Neuronal stem cell (in vitro differentiated cells): Measurements from ENCODE around the gene CH25H.

Experiments
- DNase-seq: peaks from one replicate; pipeline ENCODE4 v3.0.0-alpha.2; 2013; ENCODE audit warnings: low spot score
- H2AFZ ChIP-seq: one replicate; pipeline ENCODE4 v1.6.1; 2013; ENCODE audit warnings: mild to moderate bottlenecking, low read length, inconsistent platforms
- H2AK5ac ChIP-seq: 2 replicates; pipeline ENCODE4 v1.6.1; 2013; ENCODE audit warnings: low read depth, mild to moderate bottlenecking, inconsistent platforms, low read length, moderate library complexity, mixed read lengths
- H2BK120ac ChIP-seq: 2 replicates; pipeline ENCODE4 v1.6.1; 2013; ENCODE audit warnings: low read depth, mild to moderate bottlenecking, inconsistent platforms, low read length, moderate library complexity, mixed read lengths
- H2BK12ac ChIP-seq: one replicate; pipeline ENCODE4 v1.6.1; 2013; ENCODE audit warnings: low read length, inconsistent platforms
- H2BK15ac ChIP-seq: 2 replicates; pipeline ENCODE4 v1.6.1; 2013; ENCODE audit warnings: mild to moderate bottlenecking, low read length, inconsistent platforms, mixed read lengths
- H2BK5ac ChIP-seq: one replicate; pipeline ENCODE4 v1.6.1; 2013; ENCODE audit warnings: inconsistent platforms, mild to moderate bottlenecking, low read length, moderate library complexity
- H3K14ac ChIP-seq: one replicate; pipeline ENCODE4 v1.6.1; 2013; ENCODE audit warnings: low read length, inconsistent platforms
- H3K18ac ChIP-seq: 2 replicates; pipeline ENCODE4 v1.6.1; 2013; ENCODE audit warnings: low read length, inconsistent platforms
- H3K23ac ChIP-seq: 2 replicates; pipeline ENCODE4 v1.6.1; 2013; ENCODE audit warnings: low read depth, mild to moderate bottlenecking, mixed read lengths, low read length, inconsistent platforms; ENCODE audit not compliant: poor library complexity
- H3K27ac ChIP-seq: replicated peaks from 3 replicates; pipeline ENCODE4 v1.5.1; 2013; ENCODE audit warnings: low read length, inconsistent platforms
- H3K27me3 ChIP-seq, 3 experiments: 2 replicates each; pipeline ENCODE4 v1.6.1; 2013; ENCODE audit warnings: low read length in 3 of 3, mild to moderate bottlenecking in 2 of 3, inconsistent platforms in 1 of 3, low read depth in 1 of 3, mixed read lengths in 1 of 3, moderate library complexity in 1 of 3; ENCODE audit not compliant: control insufficient read depth in 3 of 3, insufficient read depth in 3 of 3
- H3K36me3 ChIP-seq, 2 donors: replicated peaks in 1 of 2; 2 replicates each; pipeline ENCODE4 v1.6.1; 2013; ENCODE audit warnings: low read length in 2 of 2; ENCODE audit not compliant: control insufficient read depth in 2 of 2, insufficient read depth in 2 of 2
- H3K4ac ChIP-seq: 2 replicates; pipeline ENCODE4 v1.6.1; 2013; ENCODE audit warnings: inconsistent platforms, mild to moderate bottlenecking, low read length, moderate library complexity
- H3K4me1 ChIP-seq, 2 donors: 1 replicate in 1 of 2; 2 replicates in 1 of 2; pipeline ENCODE4 v1.6.1; 2013; ENCODE audit warnings: low read length in 2 of 2, low read depth in 1 of 2; ENCODE audit not compliant: control insufficient read depth in 2 of 2, insufficient read depth in 1 of 2
- H3K4me2 ChIP-seq: one replicate; pipeline ENCODE4 v1.6.1; 2013; ENCODE audit warnings: mild to moderate bottlenecking, low read length, inconsistent platforms; ENCODE audit not compliant: insufficient read depth, poor library complexity, severe bottlenecking
- H3K4me3 ChIP-seq, 2 donors: 2 replicates each; pipeline ENCODE4 v1.5.1; 2013; ENCODE audit warnings: low read length in 2 of 2, mild to moderate bottlenecking in 2 of 2, inconsistent platforms in 1 of 2, moderate library complexity in 1 of 2
- H3K79me1 ChIP-seq: one replicate; pipeline ENCODE4 v1.6.1; 2013; ENCODE audit warnings: low read depth, mild to moderate bottlenecking, inconsistent platforms, low read length, moderate library complexity
- H3K9ac ChIP-seq: one replicate; pipeline ENCODE4 v1.6.1; 2013; ENCODE audit warnings: mild to moderate bottlenecking, low read depth, low read length, inconsistent platforms; ENCODE audit not compliant: poor library complexity
- H3K9me3 ChIP-seq, 2 donors: replicated peaks in 1 of 2; 2 replicates each; pipeline versions ENCODE3 to v1.6.1; 2013; ENCODE audit warnings: low read length in 2 of 2, mild to moderate bottlenecking in 2 of 2, inconsistent platforms in 1 of 2, low read depth in 1 of 2, mixed read lengths in 1 of 2, moderate library complexity in 1 of 2; ENCODE audit not compliant: control insufficient read depth in 2 of 2, insufficient read depth in 1 of 2
- H4K8ac ChIP-seq: one replicate; pipeline ENCODE4 v1.6.1; 2013; ENCODE audit warnings: low read depth, mild to moderate bottlenecking, inconsistent platforms, low read length, moderate library complexity
- H4K91ac ChIP-seq: one replicate; pipeline ENCODE4 v1.6.1; 2013; ENCODE audit warnings: low read length, low read depth, mild to moderate bottlenecking, inconsistent platforms; ENCODE audit not compliant: poor library complexity
- WGBS, 2 donors: extraction: QIAGEN DNeasy Blood & Tissue Kit; methylation state at CpG; one replicate each; pipeline ENCODE4 v1.1.7; 2013; ENCODE audit warnings: missing lambda C conversion rate in 2 of 2, mixed read lengths in 1 of 2; ENCODE audit not compliant: insufficient read length in 2 of 2, insufficient replicate concordance in 1 of 2; ENCODE audit errors: extremely low coverage in 2 of 2; 5-methylcytosine and 5-hydroxymethylcytosine counted together

The CH25H gene

GRCh38 chr10:89215511-89215910 lies 8.4 kb upstream of the CH25H start:
- H2BK5ac ChIP-seq, result no peak overlapping the region
- no peak overlapping the region for H3K27ac ChIP-seq
- no peak overlapping the region for H4K91ac ChIP-seq
- H2BK12ac ChIP-seq, result no peak overlapping the region
- H3K23ac ChIP-seq, result no peak overlapping the region
- H4K8ac ChIP-seq, result no peak overlapping the region
- peaks cover 0 to 2% of the 10 kb centered on the region in 2 donors for H3K36me3 ChIP-seq
- peaks cover 0 to 5% (median 0%) of the 10 kb centered on the region in 3 experiments for H3K27me3 ChIP-seq
- H2BK120ac ChIP-seq, result no peak overlapping the region
- H3K4ac ChIP-seq, result no peak overlapping the region
- H2AFZ ChIP-seq, result no peak overlapping the region
- no peak overlapping the region for H2AK5ac ChIP-seq
- no peak overlapping the region for H3K14ac ChIP-seq
- WGBS, 2 donors, result no CpG with 5 or more reads among the region's 1 CpG
- no peak for DNase-seq
- peaks cover 0 to 1% of the 10 kb centered on the region in 2 donors for H3K4me1 ChIP-seq
- H3K18ac ChIP-seq, result no peak overlapping the region
- no peaks in the 10 kb centered on the region for H3K79me1 ChIP-seq
- no peak overlapping the region for H2BK15ac ChIP-seq
- no peak overlapping the region for H3K4me2 ChIP-seq
- H3K4me3 ChIP-seq, result no peak overlapping the region
- no peak overlapping the region for H3K9ac ChIP-seq
- no peaks in the 10 kb centered on the region for H3K9me3 ChIP-seq

DNA sequence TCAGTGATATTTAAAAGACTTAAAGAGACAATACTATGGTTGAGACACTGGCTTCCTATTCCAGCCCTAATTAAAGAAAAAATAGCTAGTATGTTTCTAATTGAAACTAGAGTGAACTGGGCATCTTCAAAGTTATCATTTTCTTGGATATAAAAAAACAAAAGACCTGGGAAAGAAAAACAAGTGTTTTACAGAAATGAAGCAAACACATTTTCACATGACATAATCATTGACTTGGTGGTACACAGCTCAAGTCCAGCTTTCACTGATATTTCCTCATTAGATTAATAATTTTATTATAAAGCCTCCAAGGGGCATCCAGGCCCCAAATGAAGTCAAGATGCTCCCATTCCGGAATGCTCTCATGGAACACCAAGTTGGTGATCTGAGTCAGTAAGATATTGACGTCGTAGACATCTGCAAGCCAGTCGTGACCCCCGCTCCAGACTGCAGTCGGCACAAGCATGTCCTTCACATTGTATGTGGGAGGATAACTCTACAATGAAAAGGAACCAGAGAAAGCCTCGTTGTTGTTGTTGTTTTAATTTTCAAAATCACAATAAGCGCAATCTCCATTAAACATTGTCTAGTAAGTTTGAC lies 7.5 kb upstream of the CH25H start:
- peaks cover 0 to 1% of the 10 kb centered on the region in 2 donors for H3K4me1 ChIP-seq
- DNase-seq, result no peak
- no peaks in the 10 kb centered on the region for H3K9me3 ChIP-seq
- no peak overlapping the region for H3K4me3 ChIP-seq
- H3K27me3 ChIP-seq, result peaks cover 0 to 13% (median 0%) of the 10 kb centered on the region in 3 experiments
- H3K18ac ChIP-seq, result no peak overlapping the region
- H4K91ac ChIP-seq, result no peak overlapping the region
- no peak overlapping the region for H3K14ac ChIP-seq
- no peak overlapping the region for H2AFZ ChIP-seq
- H2AK5ac ChIP-seq, result no peak overlapping the region
- peaks cover 0 to 2% of the 10 kb centered on the region in 2 donors for H3K36me3 ChIP-seq
- H2BK120ac ChIP-seq, result no peak overlapping the region
- H3K4ac ChIP-seq, result no peak overlapping the region
- no peak overlapping the region for H3K23ac ChIP-seq
- H2BK15ac ChIP-seq, result no peak overlapping the region
- no peak overlapping the region for H4K8ac ChIP-seq
- H3K9ac ChIP-seq, result no peak overlapping the region
- no peak overlapping the region for H2BK5ac ChIP-seq
- no CpG with 5 or more reads among the region's 8 CpGs for WGBS, 2 donors
- no peak overlapping the region for H3K4me2 ChIP-seq
- H3K27ac ChIP-seq, result no peak overlapping the region
- no peaks in the 10 kb centered on the region for H3K79me1 ChIP-seq
- H2BK12ac ChIP-seq, result no peak overlapping the region

- H3K36me3 ChIP-seq, result peaks cover 0 to 2% of the 10 kb centered on the region in 2 donors
- H2BK120ac ChIP-seq, result no peak overlapping the region
- no peak overlapping the region for H2BK12ac ChIP-seq
- WGBS, 2 donors, result no CpG with 5 or more reads among the region's 8 CpGs
- H3K27ac ChIP-seq, result no peak overlapping the region
- no peak overlapping the region for H3K9ac ChIP-seq
- no peak overlapping the region for H2BK5ac ChIP-seq
- no peak overlapping the region for H3K18ac ChIP-seq
- H3K14ac ChIP-seq, result no peak overlapping the region
- H2BK15ac ChIP-seq, result no peak overlapping the region
- H3K79me1 ChIP-seq, result no peaks in the 10 kb centered on the region
- H3K27me3 ChIP-seq, result peaks cover 0 to 27% (median 5%) of the 10 kb centered on the region in 3 experiments
- H2AK5ac ChIP-seq, result no peak overlapping the region
- H4K8ac ChIP-seq, result no peak overlapping the region
- H3K23ac ChIP-seq, result no peak overlapping the region
- no peaks in the 10 kb centered on the region for H3K9me3 ChIP-seq
- H3K4ac ChIP-seq, result no peak overlapping the region
- peak; percentile 9 for DNase-seq
- no peak overlapping the region for H4K91ac ChIP-seq
- peaks cover 0 to 1% of the 10 kb centered on the region in 2 donors for H3K4me1 ChIP-seq
- H2AFZ ChIP-seq, result no peak overlapping the region
- H3K4me3 ChIP-seq, result no peak overlapping the region
- no peak overlapping the region for H3K4me2 ChIP-seq
Observed at GRCh38 chr10:89213191-89213808, 6.2 kb upstream of the CH25H start.

GRCh38 chr10:89210794-89211425 lies 3.8 kb upstream of the CH25H start:
- Histone ChIP-seq H2BK15ac (no peak overlapping the region), H3K9me3 (no peaks in the 10 kb centered on the region), H3K4me2 (no peak overlapping the region), H2AK5ac (no peak overlapping the region), H2AFZ (no peak overlapping the region), H3K36me3 (peaks cover 0 to 2% of the 10 kb centered on the region in 2 donors), H3K4me1 (peaks cover 10% of the 10 kb centered on the region in 2 donors), H3K4me3 (no peak overlapping the region), H4K91ac (no peak overlapping the region), H3K18ac (no peak overlapping the region), H3K4ac (no peak overlapping the region), H3K23ac (no peak overlapping the region), H3K27ac (no peak overlapping the region), H3K79me1 (no peaks in the 10 kb centered on the region), H2BK5ac (no peak overlapping the region), H2BK12ac (no peak overlapping the region), H3K9ac (no peak overlapping the region), H2BK120ac (no peak overlapping the region), H3K14ac (no peak overlapping the region), H3K27me3 (peaks cover 2 to 51% (median 26%) of the 10 kb centered on the region in 3 experiments), H4K8ac (no peak overlapping the region)
- DNase-seq, result no peak
- WGBS, 2 donors, result no CpG with 5 or more reads among the region's 3 CpGs
